GM23248 (cell line): ENCODE measurements around the gene GAL3ST1.
"Not testable (repeated sequence)": the region's sequence is repeated elsewhere in the genome, so short reads cannot be mapped to it uniquely, and the experiment has no call there.

ENCODE experiments used
- EZH2 ChIP-seq: fragments of 200-600 bp; sonication (generic); IDR thresholded peaks from 2 replicates; pipeline ENCODE4 v1.6.1; 2018; ENCODE audit warnings: antibody characterized with exemption, mild to moderate bottlenecking; ENCODE audit not compliant: insufficient read depth, poor library complexity, severe bottlenecking
- EZH2phosphoT487 ChIP-seq: fragments of 200-600 bp; sonication (generic); IDR thresholded peaks from 2 replicates; pipeline ENCODE4 v1.6.1; 2018; ENCODE audit warnings: antibody characterized with exemption, moderate library complexity, mild to moderate bottlenecking, low read depth; ENCODE audit not compliant: insufficient read depth

DNA sequence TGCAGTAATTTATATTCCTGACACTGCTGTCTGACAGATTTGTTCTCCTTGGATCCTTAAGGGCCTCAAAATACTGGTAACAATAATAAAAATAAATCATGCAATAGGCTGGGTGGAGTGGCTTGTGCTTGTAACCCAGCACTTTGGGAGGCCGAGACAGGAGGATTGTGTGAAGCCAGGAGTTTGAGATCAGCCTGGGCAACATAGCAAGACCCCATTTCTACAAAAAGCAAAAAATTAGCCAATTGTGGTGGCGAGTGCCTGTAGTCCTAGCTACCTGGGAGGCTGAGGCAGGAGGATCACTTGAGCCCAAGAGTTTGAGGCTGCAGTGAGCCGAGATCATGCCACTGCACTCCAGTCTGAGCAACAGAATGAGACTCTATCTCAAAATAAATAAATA is 22.7 kb downstream of the GAL3ST1 start:
- TF ChIP-seq EZH2phosphoT487, EZH2: not testable (repeated sequence)
